ENCODE results near the gene ADGRG3. TPM values are rescaled to one million over a fixed set of nuclear protein-coding genes. Genes with fewer than 3 reads are reported as not detected.

Gene ADGRG3
- total and polyA plus RNA-seq, 9 donors: 0.04 to 1.1 (median 0.21) TPM

DNA sequence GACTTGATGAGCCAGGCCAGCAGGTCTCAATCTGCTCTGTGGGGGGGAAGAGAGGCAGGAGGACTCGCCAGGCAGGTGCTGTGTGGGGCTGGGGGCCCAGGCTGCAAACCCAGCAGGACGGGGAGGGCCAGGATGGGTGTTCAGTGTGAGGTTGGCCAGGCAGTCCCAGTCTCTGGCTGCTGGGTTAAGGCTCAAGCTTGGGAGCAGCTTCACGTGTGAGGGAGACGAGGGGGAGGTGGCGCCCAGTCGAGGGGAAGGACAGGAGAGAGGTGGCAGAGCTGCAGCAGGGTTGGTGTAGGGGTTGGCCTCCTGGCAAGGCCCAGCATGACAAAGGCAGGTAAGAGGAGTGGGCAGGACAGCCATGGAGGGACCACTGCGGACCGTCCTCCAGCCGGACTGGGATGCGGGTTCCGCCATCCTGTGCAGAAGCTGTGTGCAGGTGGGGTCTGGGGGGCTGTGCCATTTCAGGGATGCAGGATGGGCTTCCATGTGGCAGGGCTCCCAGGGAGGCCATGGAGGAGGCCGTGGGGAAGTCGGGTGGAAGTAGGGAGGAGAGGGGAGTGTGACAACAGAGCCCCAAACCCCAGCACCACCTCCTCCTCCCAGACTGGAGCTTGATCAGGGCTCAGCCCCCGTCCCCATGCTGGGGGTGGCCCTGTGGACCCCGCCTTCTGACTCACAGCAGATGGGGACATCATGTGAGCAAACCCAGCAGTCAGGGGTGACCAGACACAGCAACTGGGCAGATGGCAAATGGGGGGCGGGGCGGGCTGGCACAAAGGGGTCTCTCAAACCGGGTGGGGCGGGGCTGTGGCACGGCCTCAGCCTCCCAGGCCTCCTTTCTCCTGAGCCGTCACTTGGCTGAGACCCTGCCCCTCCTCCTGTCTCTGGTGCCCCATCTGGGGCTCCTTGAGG lies 36.9 kb upstream of the ADGRG3 start:
- no peak for DNase-seq
- Histone ChIP-seq H3K4me1 (ENCODE audit: control insufficient read depth, insufficient read depth, low read length) (peaks cover 38% of the 10 kb centered on the region), H3K36me3 (ENCODE audit: control insufficient read depth, insufficient read depth, low read length) (no peaks in the 10 kb centered on the region), H3K27me3 (ENCODE audit: control insufficient read depth, insufficient read depth, low read length) (peaks cover 34% of the 10 kb centered on the region), H3K9me3 (replicated peaks; ENCODE audit: control insufficient read depth, low read depth, low read length) (no peaks in the 10 kb centered on the region), H3K4me3 (ENCODE audit: low read length) (no peak overlapping the region), H3K27ac (ENCODE audit: low read length) (no peak overlapping the region)
- WGBS (ENCODE audit: insufficient coverage): 73% methylated on average over 14 of the region's 21 CpGs

DNA sequence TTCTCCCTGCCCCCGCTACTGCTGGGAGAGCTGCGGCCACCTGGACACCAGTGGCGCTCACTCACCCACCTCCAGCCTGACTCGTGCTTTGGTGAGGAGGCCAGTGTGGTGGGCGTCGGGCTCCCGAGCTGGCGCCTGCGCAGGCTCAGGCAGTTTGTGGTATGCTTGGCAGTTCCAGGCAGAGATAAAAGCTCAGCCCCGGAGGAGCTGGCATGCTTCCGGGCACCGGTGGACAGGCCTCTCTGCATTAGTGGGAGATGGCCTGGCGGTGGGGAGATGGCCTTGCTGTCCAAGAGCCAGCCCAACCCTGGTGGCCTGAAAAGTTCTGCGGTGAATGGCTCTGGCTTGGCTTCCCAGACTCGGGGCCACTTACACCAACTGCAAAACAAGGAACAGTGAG lies 35.5 kb upstream of the ADGRG3 start:
- Histone ChIP-seq H3K4me3 (ENCODE audit: low read length) (no peak overlapping the region), H3K4me1 (ENCODE audit: control insufficient read depth, insufficient read depth, low read length) (peaks cover 51% of the 10 kb centered on the region)

DNA sequence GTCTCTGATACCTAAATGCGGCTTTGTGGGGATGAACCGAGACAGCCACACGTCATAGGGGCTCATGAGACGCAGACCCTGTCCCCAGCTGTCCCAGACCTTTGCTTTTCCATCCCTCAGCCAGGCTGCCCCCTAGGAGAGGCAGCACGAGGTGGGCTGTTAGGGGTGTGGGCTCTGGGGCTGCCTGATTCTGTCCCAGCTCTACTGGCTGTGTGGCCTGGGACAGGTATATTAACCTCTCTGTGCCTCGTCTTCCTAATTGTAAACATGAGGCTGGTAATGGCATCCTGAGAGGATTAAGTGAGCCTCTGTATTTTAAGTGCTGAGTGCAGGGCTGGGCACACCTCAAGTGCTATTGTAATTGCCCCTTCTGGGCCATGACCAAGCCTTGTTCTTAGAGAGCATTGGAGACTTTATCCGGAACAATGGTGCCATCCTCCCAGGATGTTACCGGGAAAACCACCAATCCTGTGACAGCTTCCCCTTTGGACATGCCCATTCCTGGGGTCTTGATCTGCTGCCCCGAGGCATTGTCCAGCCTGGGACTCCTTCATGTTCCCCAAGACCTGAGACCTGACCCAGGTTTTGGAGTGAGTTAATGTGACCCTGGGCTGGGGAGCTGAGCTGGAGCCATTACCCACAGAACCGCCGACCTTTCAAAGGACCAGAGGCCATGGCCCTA lies 34.6 kb upstream of the ADGRG3 start:
- H3K4me3 ChIP-seq (ENCODE audit: low read length): no peak overlapping the region
- H3K9me3 ChIP-seq (replicated peaks; ENCODE audit: control insufficient read depth, low read depth, low read length): no peaks in the 10 kb centered on the region
- H3K27ac ChIP-seq (ENCODE audit: low read length): no peak overlapping the region
- no peaks in the 10 kb centered on the region for H3K36me3 ChIP-seq (ENCODE audit: control insufficient read depth, insufficient read depth, low read length)
- WGBS (ENCODE audit: insufficient coverage): 92% methylated on average over 7 of the region's 11 CpGs
- DNase-seq: no peak
- peaks cover 51% of the 10 kb centered on the region for H3K4me1 ChIP-seq (ENCODE audit: control insufficient read depth, insufficient read depth, low read length)
- H3K27me3 ChIP-seq (ENCODE audit: control insufficient read depth, insufficient read depth, low read length): peaks cover 19% of the 10 kb centered on the region

More for the DNA sequence above, 35.5 kb upstream of the ADGRG3 start:
- H3K27me3 ChIP-seq (ENCODE audit: control insufficient read depth, insufficient read depth, low read length): peaks cover 29% of the 10 kb centered on the region
- DNase-seq: no peak
- no peak overlapping the region for H3K27ac ChIP-seq (ENCODE audit: low read length)
- WGBS (ENCODE audit: insufficient coverage): 79% methylated on average over 12 of the region's 15 CpGs
- no peaks in the 10 kb centered on the region for H3K36me3 ChIP-seq (ENCODE audit: control insufficient read depth, insufficient read depth, low read length)
- H3K9me3 ChIP-seq (replicated peaks; ENCODE audit: control insufficient read depth, low read depth, low read length): no peaks in the 10 kb centered on the region

DNA sequence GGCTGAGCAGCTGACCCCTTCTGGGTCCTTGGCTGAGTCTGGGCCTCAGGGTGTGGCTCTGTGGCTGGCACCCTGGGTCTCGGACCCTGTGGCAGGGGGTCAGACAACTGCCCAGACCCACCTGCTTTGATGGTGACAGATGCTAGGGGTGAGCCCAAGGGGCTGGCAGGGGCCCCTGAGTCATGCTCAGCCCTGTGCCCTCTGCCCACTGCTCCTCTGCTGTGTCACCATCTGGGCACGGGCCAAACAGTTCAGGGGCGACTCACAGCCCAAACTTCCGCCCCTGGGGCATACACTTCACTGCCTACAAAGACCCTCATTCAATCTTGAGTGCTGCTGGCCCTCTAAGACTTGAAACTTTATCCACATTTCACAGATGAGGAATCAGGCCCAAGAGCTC lies 33.9 kb upstream of the ADGRG3 start:
- Histone ChIP-seq H3K4me3 (ENCODE audit: low read length) (no peak overlapping the region), H3K36me3 (ENCODE audit: control insufficient read depth, insufficient read depth, low read length) (no peaks in the 10 kb centered on the region), H3K27ac (ENCODE audit: low read length) (no peak overlapping the region), H3K4me1 (ENCODE audit: control insufficient read depth, insufficient read depth, low read length) (peaks cover 54% of the 10 kb centered on the region), H3K27me3 (ENCODE audit: control insufficient read depth, insufficient read depth, low read length) (peaks cover 15% of the 10 kb centered on the region), H3K9me3 (replicated peaks; ENCODE audit: control insufficient read depth, low read depth, low read length) (no peaks in the 10 kb centered on the region)
- WGBS (ENCODE audit: insufficient coverage): 66% methylated on average over 4 of the region's 4 CpGs
- DNase-seq: no peak

DNA sequence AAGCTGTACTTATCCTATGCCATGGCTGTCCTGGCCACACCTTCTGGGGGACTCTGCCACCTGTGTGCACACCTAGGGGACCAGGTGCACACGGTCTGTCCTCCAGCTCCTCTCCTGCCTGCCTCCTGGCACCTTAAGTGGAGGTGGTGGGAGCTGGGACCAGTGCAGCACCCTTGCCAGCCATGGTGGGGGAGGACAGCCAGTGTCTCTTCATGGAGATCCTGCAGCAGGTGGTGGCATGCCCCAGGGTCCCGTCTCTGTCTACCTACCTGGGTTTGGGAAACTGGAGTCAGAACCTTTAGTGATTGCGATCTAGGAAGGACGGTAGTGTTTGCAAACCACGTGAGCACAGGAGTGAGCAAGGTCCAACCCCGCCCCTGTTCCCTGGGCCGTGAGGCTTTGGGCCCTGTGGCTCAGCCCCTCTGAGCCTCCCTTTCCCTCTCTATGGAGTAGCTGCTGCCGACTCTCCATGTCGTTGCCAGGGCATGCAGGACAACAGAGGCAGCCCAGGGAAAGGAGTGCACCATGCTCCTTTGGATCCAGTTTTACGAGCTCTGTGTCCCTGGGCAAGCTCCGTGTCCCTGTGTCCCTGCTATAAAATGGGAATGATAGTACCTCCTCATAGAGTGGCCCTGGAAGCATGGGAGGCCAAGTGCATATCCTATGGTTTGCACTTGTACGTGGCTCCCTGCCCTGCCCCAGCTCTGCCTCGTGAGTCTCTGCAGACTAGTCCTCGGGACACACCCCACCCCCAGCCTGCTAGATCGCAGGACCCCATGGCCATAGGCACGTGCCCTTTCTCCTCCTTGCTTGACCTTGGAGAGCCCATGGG lies 32.6 kb upstream of the ADGRG3 start:
- Histone ChIP-seq H3K4me3 (ENCODE audit: low read length) (no peak overlapping the region), H3K27ac (ENCODE audit: low read length) (peak overlapping the region; percentile 7), H3K4me1 (ENCODE audit: control insufficient read depth, insufficient read depth, low read length) (peaks cover 60% of the 10 kb centered on the region), H3K36me3 (ENCODE audit: control insufficient read depth, insufficient read depth, low read length) (no peaks in the 10 kb centered on the region), H3K27me3 (ENCODE audit: control insufficient read depth, insufficient read depth, low read length) (peaks cover 3% of the 10 kb centered on the region), H3K9me3 (replicated peaks; ENCODE audit: control insufficient read depth, low read depth, low read length) (no peaks in the 10 kb centered on the region)
- 58% methylated on average over 14 of the region's 16 CpGs for WGBS (ENCODE audit: insufficient coverage)
- no peak for DNase-seq

DNA sequence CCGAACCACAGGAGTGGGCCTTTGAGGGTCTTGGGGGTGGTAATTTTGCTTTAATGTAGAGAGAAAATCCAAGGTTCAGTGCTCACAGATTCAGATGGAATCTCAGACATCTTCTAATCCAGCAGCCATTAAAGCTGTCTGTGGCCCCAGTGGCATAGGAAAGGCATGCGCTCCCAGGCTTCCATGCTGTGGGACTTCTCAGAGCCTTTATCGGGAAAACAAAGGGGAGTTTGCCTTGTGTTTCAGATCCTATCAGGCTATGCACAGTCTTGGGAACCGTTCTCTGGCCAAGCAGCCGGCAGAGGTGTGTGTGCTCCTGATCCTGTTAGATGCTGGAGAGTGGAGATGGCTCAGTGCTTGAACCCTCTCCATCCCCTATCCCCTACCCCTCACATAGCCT lies 31.9 kb upstream of the ADGRG3 start:
- Histone ChIP-seq H3K4me3 (ENCODE audit: low read length) (no peak overlapping the region), H3K27ac (ENCODE audit: low read length) (peak overlapping the region; percentile 65), H3K36me3 (ENCODE audit: control insufficient read depth, insufficient read depth, low read length) (no peaks in the 10 kb centered on the region), H3K9me3 (replicated peaks; ENCODE audit: control insufficient read depth, low read depth, low read length) (no peaks in the 10 kb centered on the region), H3K4me1 (ENCODE audit: control insufficient read depth, insufficient read depth, low read length) (peaks cover 59% of the 10 kb centered on the region), H3K27me3 (ENCODE audit: control insufficient read depth, insufficient read depth, low read length) (no peaks in the 10 kb centered on the region)
- WGBS (ENCODE audit: insufficient coverage): 83% methylated on average over 2 of the region's 5 CpGs
- no peak for DNase-seq

DNA sequence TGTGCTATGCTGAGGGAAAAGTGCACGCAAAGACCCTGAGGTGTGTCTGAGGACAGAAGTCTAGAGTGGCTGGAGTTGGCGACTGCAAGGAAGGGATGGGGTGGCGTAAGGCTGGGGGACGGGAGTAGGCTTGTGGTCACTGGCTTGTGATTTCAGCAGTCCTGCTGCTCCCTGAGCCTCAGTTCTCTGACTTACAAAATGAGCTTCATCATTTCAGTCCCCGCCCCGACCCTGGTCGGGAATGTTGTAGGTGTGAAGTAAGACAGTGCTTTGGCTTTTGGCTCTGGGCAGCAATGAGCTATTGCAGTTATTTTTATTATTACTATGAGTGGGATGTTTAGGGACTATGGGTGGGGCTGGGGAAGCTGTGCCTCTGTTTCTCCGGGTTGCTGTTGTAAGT lies 31.1 kb upstream of the ADGRG3 start:
- Histone ChIP-seq H3K4me3 (ENCODE audit: low read length) (no peak overlapping the region), H3K27ac (ENCODE audit: low read length) (peak overlapping the region; percentile 65), H3K4me1 (ENCODE audit: control insufficient read depth, insufficient read depth, low read length) (peaks cover 52% of the 10 kb centered on the region), H3K9me3 (replicated peaks; ENCODE audit: control insufficient read depth, low read depth, low read length) (no peaks in the 10 kb centered on the region), H3K27me3 (ENCODE audit: control insufficient read depth, insufficient read depth, low read length) (no peaks in the 10 kb centered on the region), H3K36me3 (ENCODE audit: control insufficient read depth, insufficient read depth, low read length) (no peaks in the 10 kb centered on the region)
- 54% methylated on average over 2 of the region's 8 CpGs for WGBS (ENCODE audit: insufficient coverage)
- DNase-seq: no peak

DNA sequence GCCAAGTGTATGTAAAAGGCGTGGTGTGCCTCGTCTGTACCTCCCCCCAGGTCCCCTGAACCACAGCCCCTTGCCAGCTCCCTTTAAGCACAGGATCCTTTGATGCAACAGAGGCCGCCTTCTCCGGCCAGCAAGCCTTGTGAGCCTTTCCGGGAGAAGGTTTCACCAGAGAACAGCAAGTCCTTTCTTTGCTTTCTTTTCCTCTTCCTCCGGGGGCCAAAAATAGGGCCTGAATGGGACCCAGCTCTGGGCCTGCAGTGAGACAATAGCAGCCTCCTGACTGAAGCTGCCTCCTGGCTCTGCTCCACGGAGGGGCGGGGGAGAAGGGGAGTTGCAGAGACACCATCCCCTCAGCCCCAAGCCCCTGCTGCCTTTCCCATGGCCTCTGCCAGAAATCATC lies 30.7 kb upstream of the ADGRG3 start:
- Histone ChIP-seq H3K9me3 (replicated peaks; ENCODE audit: control insufficient read depth, low read depth, low read length) (no peaks in the 10 kb centered on the region), H3K4me3 (ENCODE audit: low read length) (no peak overlapping the region), H3K36me3 (ENCODE audit: control insufficient read depth, insufficient read depth, low read length) (no peaks in the 10 kb centered on the region), H3K27ac (ENCODE audit: low read length) (peak overlapping the region; percentile 65), H3K4me1 (ENCODE audit: control insufficient read depth, insufficient read depth, low read length) (peaks cover 52% of the 10 kb centered on the region), H3K27me3 (ENCODE audit: control insufficient read depth, insufficient read depth, low read length) (no peaks in the 10 kb centered on the region)
- 5% methylated on average over 3 of the region's 8 CpGs for WGBS (ENCODE audit: insufficient coverage)
- DNase-seq: peak; percentile 72

DNA sequence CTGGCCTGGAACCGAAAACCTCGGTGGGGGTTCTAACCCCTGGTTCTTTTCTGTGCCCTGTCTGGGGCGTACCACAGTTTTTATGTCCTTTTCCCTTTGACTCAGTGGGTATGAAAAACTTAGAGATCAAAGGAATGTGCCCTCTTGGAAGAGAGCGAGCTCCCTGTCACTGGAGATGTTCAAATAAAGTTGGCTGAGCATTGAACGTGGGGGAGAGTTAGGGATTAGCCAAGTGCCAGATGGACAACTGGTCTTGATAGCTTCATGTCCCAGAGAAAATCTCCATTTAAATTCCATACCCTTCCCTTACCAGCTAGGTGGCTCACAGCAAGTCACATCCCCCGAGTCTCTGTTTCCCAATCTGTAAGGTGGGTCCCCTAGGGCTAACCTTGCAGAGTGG lies 30.1 kb upstream of the ADGRG3 start:
- H3K27ac ChIP-seq (ENCODE audit: low read length): peak overlapping the region; percentile 47
- peaks cover 53% of the 10 kb centered on the region for H3K4me1 ChIP-seq (ENCODE audit: control insufficient read depth, insufficient read depth, low read length)
- H3K27me3 ChIP-seq (ENCODE audit: control insufficient read depth, insufficient read depth, low read length): no peaks in the 10 kb centered on the region
- no peak overlapping the region for H3K4me3 ChIP-seq (ENCODE audit: low read length)
- no peak for DNase-seq
- no peaks in the 10 kb centered on the region for H3K36me3 ChIP-seq (ENCODE audit: control insufficient read depth, insufficient read depth, low read length)
- H3K9me3 ChIP-seq (replicated peaks; ENCODE audit: control insufficient read depth, low read depth, low read length): no peaks in the 10 kb centered on the region
- WGBS (ENCODE audit: insufficient coverage): 80% methylated on average over 1 of the region's 6 CpGs

DNA sequence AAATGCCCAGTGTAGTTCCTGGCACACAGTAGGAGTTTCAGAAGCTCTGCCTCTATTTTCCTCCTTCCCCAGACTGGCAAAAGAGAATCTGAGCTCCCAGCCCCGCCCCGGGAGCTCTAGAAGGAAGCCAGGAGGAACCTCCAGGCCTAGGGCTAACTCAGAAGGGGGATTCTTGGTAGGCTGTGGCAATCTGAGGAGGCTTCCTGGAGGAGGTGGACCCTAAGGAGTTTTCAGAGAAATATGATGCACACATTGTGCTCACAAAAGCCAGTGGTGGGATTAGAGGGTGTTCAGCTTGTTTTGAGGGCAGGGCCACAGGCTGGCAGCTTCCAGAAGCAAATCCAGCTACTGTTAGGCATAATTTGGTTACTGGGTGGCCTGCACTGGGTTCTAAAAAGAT lies 29.7 kb upstream of the ADGRG3 start:
- Histone ChIP-seq H3K27ac (ENCODE audit: low read length) (no peak overlapping the region), H3K36me3 (ENCODE audit: control insufficient read depth, insufficient read depth, low read length) (no peaks in the 10 kb centered on the region), H3K27me3 (ENCODE audit: control insufficient read depth, insufficient read depth, low read length) (no peaks in the 10 kb centered on the region), H3K9me3 (replicated peaks; ENCODE audit: control insufficient read depth, low read depth, low read length) (no peaks in the 10 kb centered on the region), H3K4me1 (ENCODE audit: control insufficient read depth, insufficient read depth, low read length) (peaks cover 56% of the 10 kb centered on the region), H3K4me3 (ENCODE audit: low read length) (no peak overlapping the region)
- 90% methylated on average over 2 of the region's 2 CpGs for WGBS (ENCODE audit: insufficient coverage)
- no peak for DNase-seq
